Neural cell (in vitro differentiated cells): ENCODE results near the gene GPC1. TPM values are rescaled to one million over a fixed set of nuclear protein-coding genes. Genes with fewer than 3 reads are reported as not detected.

Experiments
- H2AFZ ChIP-seq: fragments of 200-600, 300-800 bp; sonication (generic), shearing (Covaris generic); 2 replicates; pipeline ENCODE4 v1.6.0; 2014; ENCODE audit warnings: low read depth, mild to moderate bottlenecking, antibody characterized with exemption, low read length, moderate library complexity
- H3F3A ChIP-seq: fragments of 200-600 bp; shearing (Covaris generic); 2 replicates; pipeline ENCODE4 v1.6.1; 2016; ENCODE audit warnings: mild to moderate bottlenecking, moderate library complexity, mixed read lengths, antibody characterized with exemption, low read length; ENCODE audit not compliant: insufficient read depth, poor library complexity, severe bottlenecking
- H3K27ac ChIP-seq: fragments of 200-600, 300-800 bp; sonication (generic), shearing (Covaris generic); 2 replicates; pipeline ENCODE4 v1.5.1; 2014; ENCODE audit warnings: mild to moderate bottlenecking, low read length, moderate library complexity
- H3K27me3 ChIP-seq: fragments of 300-800, 200-600 bp; sonication (generic), shearing (Covaris generic); 2 replicates; pipeline ENCODE4 v1.6.0; 2014; ENCODE audit warnings: mild to moderate bottlenecking, low read depth, low read length, moderate library complexity; ENCODE audit not compliant: insufficient read depth
- H3K36me3 ChIP-seq: fragments of 300-800, 200-600 bp; sonication (generic), shearing (Covaris generic); 2 replicates; pipeline ENCODE4 v1.5.1; 2014; ENCODE audit warnings: mild to moderate bottlenecking, antibody characterized with exemption, low read length, moderate library complexity; ENCODE audit not compliant: insufficient read depth
- H3K4me2 ChIP-seq: fragments of 300-800, 200-600 bp; sonication (generic), shearing (Covaris generic); 2 replicates; pipeline ENCODE4 v1.6.0; 2014; ENCODE audit warnings: mild to moderate bottlenecking, low read length
- H3K4me3 ChIP-seq: fragments of 300-800, 200-600 bp; sonication (generic), shearing (Covaris generic); 2 replicates; pipeline ENCODE4 v1.5.1; 2014; ENCODE audit warnings: mild to moderate bottlenecking, low read length, moderate library complexity
- H3K79me2 ChIP-seq: fragments of 200-600 bp; shearing (Covaris generic); replicated peaks from 2 replicates; pipeline ENCODE4 v1.6.0; 2014; ENCODE audit warnings: mild to moderate bottlenecking, low read length, moderate library complexity; ENCODE audit not compliant: insufficient read depth
- H3K9ac ChIP-seq: fragments of 300-800, 200-600 bp; sonication (generic), shearing (Covaris generic); 2 replicates; pipeline ENCODE4 v1.6.1; 2016; ENCODE audit warnings: mild to moderate bottlenecking, low read length, mixed read lengths
- H3K9me2 ChIP-seq: fragments of 200-600 bp; shearing (Covaris generic); 2 replicates; pipeline ENCODE4 v1.6.1; 2016; ENCODE audit warnings: mild to moderate bottlenecking, low read length, mixed read lengths; ENCODE audit not compliant: insufficient read depth
- H3K9me3 ChIP-seq: fragments of 200-600, 300-800 bp; sonication (generic), shearing (Covaris generic); 2 replicates; pipeline ENCODE4 v1.6.1; 2016; ENCODE audit warnings: mild to moderate bottlenecking, mixed run types, low read length, moderate library complexity, mixed read lengths
- H4K20me1 ChIP-seq: fragments of 200-600 bp; shearing (Covaris generic); 2 replicates; pipeline ENCODE4 v1.6.1; 2016; ENCODE audit warnings: mild to moderate bottlenecking, mixed run types; ENCODE audit not compliant: insufficient read depth
- EP300 ChIP-seq: fragments of 450-650 bp; conservative IDR thresholded peaks from 2 replicates; pipeline ENCODE4 v1.6.1; 2014; ENCODE audit warnings: antibody characterized with exemption, mild to moderate bottlenecking, moderate library complexity; ENCODE audit not compliant: poor library complexity, severe bottlenecking
- EZH2 ChIP-seq: fragments of 200-600, 300-800 bp; shearing (Covaris generic), sonication (generic); IDR thresholded peaks from 2 replicates; pipeline ENCODE4 v1.6.1; 2014; ENCODE audit warnings: antibody characterized with exemption, low read length, borderline replicate concordance, mild to moderate bottlenecking; ENCODE audit not compliant: insufficient read depth, poor library complexity, severe bottlenecking
- MXI1 ChIP-seq: fragments of 450-650 bp; conservative IDR thresholded peaks from 2 replicates; pipeline ENCODE4 v1.6.1; 2014; ENCODE audit warnings: antibody characterized with exemption, mild to moderate bottlenecking; ENCODE audit not compliant: poor library complexity, severe bottlenecking
- POLR2AphosphoS5 ChIP-seq: IDR thresholded peaks from 2 replicates; pipeline ENCODE4 v1.6.1; 2012
- RAD21 ChIP-seq: fragments of 450-650 bp; conservative IDR thresholded peaks from 2 replicates; pipeline ENCODE4 v1.6.1; 2014; ENCODE audit warnings: antibody characterized with exemption, mild to moderate bottlenecking, moderate library complexity
- SMC3 ChIP-seq: fragments of 450-650 bp; conservative IDR thresholded peaks from 2 replicates; pipeline ENCODE4 v1.6.1; 2014; ENCODE audit warnings: antibody characterized with exemption, mild to moderate bottlenecking, moderate library complexity; ENCODE audit not compliant: poor library complexity
- TAF1 ChIP-seq: IDR thresholded peaks from 2 replicates; pipeline ENCODE4 v1.6.1; 2012; ENCODE audit warnings: low read depth
- polyA plus RNA-seq: library from polyadenylated mRNA; depleted of rRNA; stranded (reverse); fragments of >200 nt; gene quantifications from 2 replicates; pipeline ENCODE4 v1.2.3, GENCODE V29; 2014
- TF ChIP-seq, protein P1 (sequence below): IDR thresholded peaks from 2 replicates; pipeline ENCODE4 v1.6.1; 2012; ENCODE audit warnings: borderline replicate concordance
- TF ChIP-seq, protein P2 (sequence below): fragments of 450-650 bp; IDR thresholded peaks from 2 replicates; pipeline ENCODE4 v1.5.1; 2014; ENCODE audit warnings: antibody characterized with exemption, mild to moderate bottlenecking, moderate library complexity; ENCODE audit not compliant: poor library complexity, severe bottlenecking

Gene GPC1
- polyA plus RNA-seq, 1 donor from 2014 or later = 74.0 TPM

DNA sequence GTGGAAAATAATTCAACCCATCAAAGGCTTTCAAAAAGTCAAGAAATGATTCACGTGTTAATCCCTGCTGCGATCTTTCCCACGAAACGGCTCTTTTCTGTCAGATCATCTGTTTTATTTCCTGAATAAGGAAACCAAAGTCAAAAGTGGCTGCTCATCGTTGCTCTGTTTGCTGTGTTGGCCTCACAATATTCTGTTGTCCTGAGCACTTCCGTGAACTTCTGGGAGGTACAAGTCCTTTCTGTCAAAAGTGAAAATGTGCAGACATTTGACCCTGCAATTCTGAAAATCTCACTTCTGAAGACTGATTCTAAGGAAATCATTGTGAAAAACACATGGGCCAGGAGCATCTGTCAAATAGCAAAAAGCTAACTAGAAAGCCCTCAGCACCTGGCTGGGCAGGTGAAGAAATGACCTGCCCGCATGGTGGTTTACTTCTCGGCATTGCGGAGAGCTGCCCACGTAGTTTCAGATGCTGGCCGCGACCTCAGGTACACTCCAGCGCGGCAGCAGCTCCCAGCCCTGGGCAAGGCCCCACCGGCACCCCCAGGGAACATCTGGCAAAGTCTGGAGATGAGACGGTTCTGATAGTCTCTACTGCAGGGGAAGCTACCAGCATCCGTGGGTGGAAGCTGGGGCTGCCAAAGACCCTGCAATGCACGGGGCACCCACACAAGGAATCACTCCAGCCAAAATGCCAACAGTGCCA lies 31.9 kb upstream of the GPC1 start:
- Histone ChIP-seq H3K9me2 (no peaks in the 10 kb centered on the region), H3F3A (no peaks in the 10 kb centered on the region), H4K20me1 (no peaks in the 10 kb centered on the region), H3K4me3 (no peak overlapping the region), H3K4me2 (no peak overlapping the region), H3K9ac (no peak overlapping the region), H3K27me3 (no peaks in the 10 kb centered on the region), H3K9me3 (no peaks in the 10 kb centered on the region), H3K79me2 (no peaks in the 10 kb centered on the region), H2AFZ (no peak overlapping the region), H3K36me3 (no peaks in the 10 kb centered on the region), H3K27ac (no peak overlapping the region)
- TF ChIP-seq MXI1 (no peak), TAF1 (no peak), EZH2 (no peak), POLR2AphosphoS5 (no peak), EP300 (no peak), SMC3 (no peak), RAD21 (no peak)
- TF ChIP-seq, protein P1, sequence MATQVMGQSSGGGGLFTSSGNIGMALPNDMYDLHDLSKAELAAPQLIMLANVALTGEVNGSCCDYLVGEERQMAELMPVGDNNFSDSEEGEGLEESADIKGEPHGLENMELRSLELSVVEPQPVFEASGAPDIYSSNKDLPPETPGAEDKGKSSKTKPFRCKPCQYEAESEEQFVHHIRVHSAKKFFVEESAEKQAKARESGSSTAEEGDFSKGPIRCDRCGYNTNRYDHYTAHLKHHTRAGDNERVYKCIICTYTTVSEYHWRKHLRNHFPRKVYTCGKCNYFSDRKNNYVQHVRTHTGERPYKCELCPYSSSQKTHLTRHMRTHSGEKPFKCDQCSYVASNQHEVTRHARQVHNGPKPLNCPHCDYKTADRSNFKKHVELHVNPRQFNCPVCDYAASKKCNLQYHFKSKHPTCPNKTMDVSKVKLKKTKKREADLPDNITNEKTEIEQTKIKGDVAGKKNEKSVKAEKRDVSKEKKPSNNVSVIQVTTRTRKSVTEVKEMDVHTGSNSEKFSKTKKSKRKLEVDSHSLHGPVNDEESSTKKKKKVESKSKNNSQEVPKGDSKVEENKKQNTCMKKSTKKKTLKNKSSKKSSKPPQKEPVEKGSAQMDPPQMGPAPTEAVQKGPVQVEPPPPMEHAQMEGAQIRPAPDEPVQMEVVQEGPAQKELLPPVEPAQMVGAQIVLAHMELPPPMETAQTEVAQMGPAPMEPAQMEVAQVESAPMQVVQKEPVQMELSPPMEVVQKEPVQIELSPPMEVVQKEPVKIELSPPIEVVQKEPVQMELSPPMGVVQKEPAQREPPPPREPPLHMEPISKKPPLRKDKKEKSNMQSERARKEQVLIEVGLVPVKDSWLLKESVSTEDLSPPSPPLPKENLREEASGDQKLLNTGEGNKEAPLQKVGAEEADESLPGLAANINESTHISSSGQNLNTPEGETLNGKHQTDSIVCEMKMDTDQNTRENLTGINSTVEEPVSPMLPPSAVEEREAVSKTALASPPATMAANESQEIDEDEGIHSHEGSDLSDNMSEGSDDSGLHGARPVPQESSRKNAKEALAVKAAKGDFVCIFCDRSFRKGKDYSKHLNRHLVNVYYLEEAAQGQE = no peak
- TF ChIP-seq, protein P2, sequence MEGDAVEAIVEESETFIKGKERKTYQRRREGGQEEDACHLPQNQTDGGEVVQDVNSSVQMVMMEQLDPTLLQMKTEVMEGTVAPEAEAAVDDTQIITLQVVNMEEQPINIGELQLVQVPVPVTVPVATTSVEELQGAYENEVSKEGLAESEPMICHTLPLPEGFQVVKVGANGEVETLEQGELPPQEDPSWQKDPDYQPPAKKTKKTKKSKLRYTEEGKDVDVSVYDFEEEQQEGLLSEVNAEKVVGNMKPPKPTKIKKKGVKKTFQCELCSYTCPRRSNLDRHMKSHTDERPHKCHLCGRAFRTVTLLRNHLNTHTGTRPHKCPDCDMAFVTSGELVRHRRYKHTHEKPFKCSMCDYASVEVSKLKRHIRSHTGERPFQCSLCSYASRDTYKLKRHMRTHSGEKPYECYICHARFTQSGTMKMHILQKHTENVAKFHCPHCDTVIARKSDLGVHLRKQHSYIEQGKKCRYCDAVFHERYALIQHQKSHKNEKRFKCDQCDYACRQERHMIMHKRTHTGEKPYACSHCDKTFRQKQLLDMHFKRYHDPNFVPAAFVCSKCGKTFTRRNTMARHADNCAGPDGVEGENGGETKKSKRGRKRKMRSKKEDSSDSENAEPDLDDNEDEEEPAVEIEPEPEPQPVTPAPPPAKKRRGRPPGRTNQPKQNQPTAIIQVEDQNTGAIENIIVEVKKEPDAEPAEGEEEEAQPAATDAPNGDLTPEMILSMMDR = no peak

DNA sequence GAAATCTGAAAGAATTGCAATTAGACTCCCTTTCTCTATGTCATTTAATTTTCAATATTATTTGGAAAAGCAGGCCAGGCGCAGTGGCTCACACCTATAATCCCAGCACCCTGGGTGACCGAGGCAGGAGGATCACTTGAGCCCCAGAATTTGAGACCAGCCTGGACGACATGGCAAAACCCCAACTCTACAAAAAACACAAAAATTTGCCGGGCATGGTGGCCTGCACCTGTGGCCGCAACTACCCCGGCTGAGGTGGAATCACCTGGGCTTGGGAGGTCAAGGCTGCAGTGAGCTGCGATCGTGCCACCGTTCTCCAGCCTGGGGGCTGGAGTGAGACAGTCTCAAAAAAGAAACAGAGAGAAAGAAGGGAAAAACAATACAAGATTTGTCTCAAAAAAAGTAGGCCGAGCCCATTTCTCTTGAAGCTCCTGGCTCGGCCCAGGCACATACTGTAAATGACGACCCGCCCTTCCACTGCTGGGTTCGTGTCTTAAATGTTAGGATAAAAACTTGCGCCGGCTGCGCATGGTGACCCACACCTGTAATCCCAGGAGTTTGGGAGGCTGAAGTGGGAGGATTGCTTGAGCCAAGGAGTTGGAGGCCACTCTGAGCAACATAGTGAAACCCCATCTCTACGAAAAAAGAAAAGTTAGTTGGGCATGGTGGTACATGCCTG lies 31.1 kb upstream of the GPC1 start:
- H4K20me1 ChIP-seq = no peaks in the 10 kb centered on the region
- no peaks in the 10 kb centered on the region for H3K27me3 ChIP-seq
- TF ChIP-seq SMC3 (no peak), EZH2 (no peak), POLR2AphosphoS5 (no peak), MXI1 (no peak)
- TF ChIP-seq, protein P2 = no peak
- no peak overlapping the region for H3K9ac ChIP-seq
- H3K36me3 ChIP-seq = no peaks in the 10 kb centered on the region
- no peaks in the 10 kb centered on the region for H3K9me2 ChIP-seq
- H2AFZ ChIP-seq = no peak overlapping the region
- H3K9me3 ChIP-seq = no peaks in the 10 kb centered on the region
- H3K27ac ChIP-seq = no peak overlapping the region
- no peaks in the 10 kb centered on the region for H3K79me2 ChIP-seq
- H3K4me3 ChIP-seq = no peak overlapping the region
- H3K4me2 ChIP-seq = no peak overlapping the region
- H3F3A ChIP-seq = no peaks in the 10 kb centered on the region
